ENCODE data around the gene BRD3. TPM values are rescaled to one million over a fixed set of nuclear protein-coding genes. Genes with fewer than 3 reads are reported as not detected.

The BRD3 gene
- total RNA-seq, 1 experiment from 2014 or later: 63.1 TPM

GRCh38 chr9:133986774-133987445 is 80.9 kb downstream of the BRD3 start:
- Mint-ChIP-seq H3K36me3 (ENCODE audit: insufficient read depth in 1 of 3, low read depth in 3 of 3) (peaks cover 0 to 5% (median 5%) of the 10 kb centered on the region in 3 experiments; a peak in 3 of 7 replicates), H3K4me1 (peaks cover 36 to 45% of the 10 kb centered on the region in 2 experiments), H3K9me3 (no peaks in the 10 kb centered on the region; a peak in 1 of 5 replicates), H3K27ac (peak overlapping the region in 2 of 3 experiments; percentile 52 to 93; a peak in 4 of 7 replicates), H3K27me3 (ENCODE audit: low read depth) (no peaks in the 10 kb centered on the region), H3K4me3 (no peak overlapping the region)
- Histone ChIP-seq H3K56ac (ENCODE audit: insufficient read length, low read depth, low read length) (no peak overlapping the region), H4K5ac (ENCODE audit: insufficient read length, low read depth, low read length) (no peak overlapping the region), H3K4ac (ENCODE audit: low read depth, low read length) (no peak overlapping the region), H3K9ac (ENCODE audit: extremely low read depth, insufficient read length, low read length) (no peak overlapping the region), H4K20me1 (ENCODE audit: control insufficient read depth, insufficient read depth, insufficient read length) (no peaks in the 10 kb centered on the region), H2BK20ac (ENCODE audit: low read depth, low read length, poor library complexity, severe bottlenecking) (no peak overlapping the region), H3K14ac (ENCODE audit: insufficient read depth, low read length) (no peak overlapping the region), H3K27ac (ENCODE audit: insufficient read length, low read depth, low read length) (no peak overlapping the region), H2AK5ac (ENCODE audit: insufficient read length, low read length) (no peak overlapping the region), H4K91ac (ENCODE audit: insufficient read length, low read depth, low read length) (no peak overlapping the region), H4K8ac (replicated peaks; ENCODE audit: insufficient read length, low read depth, low read length) (no peak overlapping the region), H3K18ac (ENCODE audit: insufficient read length, low read depth, low read length) (no peak overlapping the region), H3K4me1 (ENCODE audit: insufficient read depth, low read length) (no peaks in the 10 kb centered on the region; the same call in 1 of the 2 replicates), H2BK12ac (ENCODE audit: insufficient read length, low read depth, low read length) (no peak overlapping the region), H3K27me3 (ENCODE audit: insufficient read depth, low read length) (no peaks in the 10 kb centered on the region), H3T11ph (ENCODE audit: low read length) (no peak overlapping the region), H3K9me3 (ENCODE audit: control insufficient read depth, low read depth, low read length) (no peaks in the 10 kb centered on the region), H3K23me2 (ENCODE audit: insufficient read length, low read depth, low read length, poor library complexity, severe bottlenecking) (peaks cover 6% of the 10 kb centered on the region), H3K79me2 (ENCODE audit: insufficient read depth, low read length) (peaks cover 38% of the 10 kb centered on the region; the same call in 1 of the 2 replicates), H3K23ac (ENCODE audit: insufficient read length, low read depth, low read length) (no peak overlapping the region), H2BK5ac (ENCODE audit: insufficient read length, low read length) (no peak overlapping the region), H2AFZ (ENCODE audit: low read length) (no peak overlapping the region), H3K4me2 (ENCODE audit: insufficient read depth, insufficient read length, low read length) (no peak overlapping the region), H2BK120ac (ENCODE audit: low read depth, low read length, poor library complexity, severe bottlenecking) (no peak overlapping the region), H3K79me1 (ENCODE audit: insufficient read depth, low read depth, low read length, poor library complexity, severe bottlenecking) (peaks cover 8% of the 10 kb centered on the region), H2BK15ac (ENCODE audit: low read depth, low read length) (no peak overlapping the region)
- no peak for DNase-seq
- no peak for TF ChIP-seq CTCF (conservative IDR thresholded peaks at IDR 0.05)
- no CpG with 5 or more reads among the region's 13 CpGs for WGBS (ENCODE audit: extremely low coverage, insufficient read length, low lambda C conversion rate)

Measured in H9 (cell line).